DOHH2 (cell line): Measurements from ENCODE around the gene AUTS2.

Experiments
- H3F3A ChIP-seq: fragments of 200-600 bp; sonication (generic), shearing (Covaris generic); 2 replicates; pipeline ENCODE4 v1.6.0; 2016; ENCODE audit warnings: antibody characterized with exemption, mild to moderate bottlenecking; ENCODE audit not compliant: control insufficient read depth, insufficient read depth
- H3K27ac ChIP-seq: fragments of 200-600 bp; sonication (generic); 2 replicates; pipeline ENCODE4 v1.5.1; 2014; ENCODE audit warnings: low read depth, mild to moderate bottlenecking, low read length, moderate library complexity
- H3K27me3 ChIP-seq: fragments of 200-600 bp; sonication (generic); 2 replicates; pipeline ENCODE4 v1.6.1; 2014; ENCODE audit warnings: mild to moderate bottlenecking, low read length, mixed read lengths; ENCODE audit not compliant: control insufficient read depth
- H3K36me3 ChIP-seq: fragments of 200-600 bp; sonication (generic); 2 replicates; pipeline ENCODE4 v1.6.1; 2014; ENCODE audit warnings: mild to moderate bottlenecking, low read length, moderate library complexity, mixed read lengths; ENCODE audit not compliant: control insufficient read depth
- H3K4me1 ChIP-seq: fragments of 200-600 bp; sonication (generic); 2 replicates; pipeline ENCODE4 v1.6.1; 2014; ENCODE audit warnings: mild to moderate bottlenecking, low read length, mixed read lengths; ENCODE audit not compliant: control insufficient read depth
- H3K4me2 ChIP-seq: fragments of 200-600 bp; sonication (generic); 2 replicates; pipeline ENCODE4 v1.6.0; 2014; ENCODE audit warnings: mild to moderate bottlenecking, low read length, moderate library complexity
- H3K4me3 ChIP-seq: fragments of 200-600 bp; sonication (generic); 2 replicates; pipeline ENCODE4 v1.5.1; 2014; ENCODE audit warnings: mild to moderate bottlenecking, low read length, mixed read lengths
- H3K79me2 ChIP-seq: fragments of 200-600 bp; sonication (generic); 2 replicates; pipeline ENCODE4 v1.6.1; 2014; ENCODE audit warnings: mild to moderate bottlenecking, low read length, mixed read lengths; ENCODE audit not compliant: control insufficient read depth
- H3K9me2 ChIP-seq: fragments of 200-600 bp; sonication (generic); replicated peaks from 2 replicates; pipeline ENCODE4 v1.6.1; 2014; ENCODE audit warnings: mild to moderate bottlenecking, low read length, mixed read lengths; ENCODE audit not compliant: control insufficient read depth
- H3K9me3 ChIP-seq: fragments of 200-600 bp; sonication (generic); 2 replicates; pipeline ENCODE4 v1.6.1; 2014; ENCODE audit warnings: antibody characterized with exemption, low read length, mixed read lengths; ENCODE audit not compliant: control insufficient read depth, insufficient read depth
- H4K20me1 ChIP-seq: fragments of 200-600 bp; sonication (generic); 2 replicates; pipeline ENCODE4 v1.6.0; 2014; ENCODE audit warnings: low read depth, mild to moderate bottlenecking, antibody characterized with exemption, low read length, moderate library complexity; ENCODE audit not compliant: control insufficient read depth, insufficient read depth
- CTCF ChIP-seq: fragments of 200-600 bp; sonication (generic); IDR thresholded peaks from one replicate; pipeline ENCODE4 v1.5.1; 2014; ENCODE audit warnings: antibody characterized with exemption, mild to moderate bottlenecking, low read depth, low read length; ENCODE audit not compliant: poor library complexity, severe bottlenecking
- EZH2phosphoT487 ChIP-seq: fragments of 200-600 bp; sonication (generic); IDR thresholded peaks from 2 replicates; pipeline ENCODE4 v1.6.1; 2017; ENCODE audit warnings: borderline replicate concordance, mild to moderate bottlenecking, antibody characterized with exemption, low read length, moderate library complexity, mixed read lengths

The AUTS2 gene

GRCh38 chr7:69598081-69598486 is at the start of gene AUTS2:
Gene AUTS2, plus strand, starts transcription at chr7:69598475. Its CDS starts 1,179 bp downstream, at chr7:69599654.
- H3K4me2 ChIP-seq: peak within 1 kb of the TSS; percentile 98

GRCh38 chr7:69550991-69551390 is 47.3 kb upstream of the AUTS2 start:
- H3K27ac ChIP-seq: no peak overlapping the region
- H3K4me2 ChIP-seq: no peak overlapping the region
- no peaks in the 10 kb centered on the region for H3F3A ChIP-seq
- H3K9me2 ChIP-seq: no peaks in the 10 kb centered on the region
- no peaks in the 10 kb centered on the region; the same call in none of the 2 replicates for H3K27me3 ChIP-seq
- no peaks in the 10 kb centered on the region for H3K4me1 ChIP-seq
- no peak overlapping the region for H3K4me3 ChIP-seq
- no peaks in the 10 kb centered on the region for H3K9me3 ChIP-seq
- H3K36me3 ChIP-seq: no peaks in the 10 kb centered on the region
- H4K20me1 ChIP-seq: no peaks in the 10 kb centered on the region
- no peaks in the 10 kb centered on the region for H3K79me2 ChIP-seq
- TF ChIP-seq EZH2phosphoT487: no peak
- TF ChIP-seq CTCF: no peak

More at GRCh38 chr7:69598081-69598486, at the start of gene AUTS2:
- H3K9me3 ChIP-seq: no peaks in the 10 kb centered on the region
- peaks cover 34% of the 10 kb centered on the region for H3F3A ChIP-seq
- H3K36me3 ChIP-seq: peaks cover 10% of the 10 kb centered on the region; the same call in 1 of the 2 replicates
- H3K4me1 ChIP-seq: peaks cover 46% of the 10 kb centered on the region
- peaks cover 44% of the 10 kb centered on the region for H3K79me2 ChIP-seq
- no peaks in the 10 kb centered on the region for H3K9me2 ChIP-seq
- TF ChIP-seq CTCF (no peak), EZH2phosphoT487 (no peak)
- peak within 1 kb of the TSS; percentile 66 for H3K27ac ChIP-seq
- 0 out of 2 replicates have a peak, but pooled peaks cover 3% of the 10 kb centered on the region for H3K27me3 ChIP-seq
- peaks cover 28% of the 10 kb centered on the region; the same call in 1 of the 2 replicates for H4K20me1 ChIP-seq
- peak within 1 kb of the TSS; percentile 89 for H3K4me3 ChIP-seq

- H3F3A ChIP-seq: no peaks in the 10 kb centered on the region
- no peak overlapping the region for H3K27ac ChIP-seq
- no peaks in the 10 kb centered on the region for H3K4me1 ChIP-seq
- H3K36me3 ChIP-seq: no peaks in the 10 kb centered on the region
- TF ChIP-seq CTCF (no peak), EZH2phosphoT487 (no peak)
- no peaks in the 10 kb centered on the region for H3K79me2 ChIP-seq
- no peaks in the 10 kb centered on the region for H3K9me2 ChIP-seq
- H4K20me1 ChIP-seq: no peaks in the 10 kb centered on the region
- H3K4me3 ChIP-seq: no peak overlapping the region
- H3K27me3 ChIP-seq: no peaks in the 10 kb centered on the region; the same call in none of the 2 replicates
- no peaks in the 10 kb centered on the region for H3K9me3 ChIP-seq
- no peak overlapping the region for H3K4me2 ChIP-seq
Observed at GRCh38 chr7:69553190-69553589, 45.1 kb upstream of the AUTS2 start.
